ENCODE data around the gene COL4A1. TPM values are rescaled to one million over a fixed set of nuclear protein-coding genes. Genes with fewer than 3 reads are reported as not detected.
A peak's percentile ranks its signal among the peaks of the same experiment; 100 is the strongest.

COL4A1 gene
- total RNA-seq, 8 experiments from 2014 or later = 1.0 to 466 (median 5.0) TPM

GRCh38 chr13:110289661-110290060, 17.3 kb downstream of the COL4A1 start:
- 80 to 100% (median 93%) methylated on average over 2 to 11 of the region's 11 CpGs; no CpG with 5 or more reads in 1 of the 10 experiments for WGBS, 10 experiments

DNA sequence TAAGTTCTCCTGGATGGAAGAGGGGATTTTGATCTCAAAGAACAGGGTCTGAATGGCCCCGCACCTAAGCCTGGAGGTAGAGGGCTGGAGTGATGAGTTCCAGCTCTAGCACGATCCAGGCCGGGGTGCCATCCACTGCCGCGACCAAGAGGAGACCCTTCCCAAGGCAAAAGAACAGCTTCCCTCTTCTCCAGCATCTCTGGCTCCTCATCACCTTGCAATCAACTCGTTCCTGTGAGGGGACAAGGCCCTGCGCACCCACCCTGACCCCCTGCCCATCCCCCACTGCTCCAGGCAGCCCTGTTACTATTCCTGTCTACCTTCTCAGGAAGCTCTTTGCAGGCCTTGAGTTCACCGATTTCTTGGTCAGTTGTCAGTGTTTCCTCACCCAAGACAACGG, 17.8 kb downstream of the COL4A1 start:
- ATAC-seq (replicated peaks in 6 of 8) = no peak

More at GRCh38 chr13:110289661-110290060, 17.3 kb downstream of the COL4A1 start:
- no peak overlapping the region for H3K27ac ChIP-seq
- H3K4me3 ChIP-seq = no peak overlapping the region
- H3K4me1 ChIP-seq (replicated peaks in 1 of 2) = no peaks in the 10 kb centered on the region
- ATAC-seq (replicated peaks in 6 of 8) = no peak
- in situ Hi-C loops (cut with MboI; ENCODE audit: low pct_unique_long_range_greater_than_20kb in 2 of 9, low sequenced_read_pairs in 9 of 9, unreplicated experiment in 9 of 9) = no loop called here

DNA sequence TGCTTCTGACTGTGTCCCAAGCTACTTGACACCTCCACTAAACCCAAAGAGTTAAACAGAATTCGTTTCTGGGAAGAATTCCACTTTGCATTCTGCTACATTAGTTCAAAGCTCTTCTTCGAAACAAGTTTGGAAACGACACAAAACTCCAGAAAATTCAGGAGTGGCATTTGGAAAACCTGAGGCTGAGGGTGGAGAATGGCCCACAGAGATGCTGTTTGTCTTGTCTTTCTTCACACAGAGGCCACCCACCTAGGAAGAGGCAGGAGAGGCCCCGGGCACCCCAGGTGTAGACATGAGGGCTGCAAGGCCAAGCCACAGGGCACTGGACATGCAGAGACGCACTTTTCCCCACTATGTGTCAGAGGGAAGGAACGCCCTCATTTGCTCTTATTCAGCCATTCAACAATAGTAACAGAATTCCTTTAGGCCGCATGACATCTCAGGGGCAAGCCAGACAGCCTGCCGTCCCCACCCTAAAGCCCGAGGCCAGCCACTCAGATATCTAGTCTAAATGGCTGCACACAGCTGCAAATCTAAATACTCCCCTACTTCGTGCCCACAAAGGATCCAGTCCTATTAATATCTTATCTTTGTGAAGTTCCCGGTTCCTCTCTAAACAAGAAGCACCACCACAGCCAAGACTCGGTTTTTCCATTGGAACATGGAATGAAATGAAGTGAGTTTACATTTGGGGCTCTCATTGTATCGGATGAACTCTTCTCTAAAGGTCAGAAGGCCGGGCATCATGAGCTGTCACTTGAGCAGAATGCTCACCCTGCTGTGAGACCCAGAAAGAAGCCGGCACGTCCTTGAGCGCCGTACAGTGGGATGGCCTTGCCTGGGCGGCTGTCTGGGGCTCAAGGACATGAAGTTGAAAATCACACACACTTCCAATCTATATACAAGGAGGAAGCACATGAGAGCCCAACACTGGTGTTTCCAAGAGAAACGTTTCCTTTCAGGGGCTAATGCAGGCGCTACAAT, 19.8 kb downstream of the COL4A1 start:
- no peak overlapping the region for H3K4me3 ChIP-seq
- WGBS, 10 experiments = 56 to 88% (median 70%) methylated on average over 3 to 15 of the region's 21 CpGs; no CpG with 5 or more reads in 1 of the 10 experiments
- in situ Hi-C loops (cut with MboI; ENCODE audit: low pct_unique_long_range_greater_than_20kb in 2 of 9, low sequenced_read_pairs in 9 of 9, unreplicated experiment in 9 of 9) = no loop called here
- peak in 3 of 8 experiments; percentile 69 to 99 (median 97) for ATAC-seq (replicated peaks in 6 of 8)
- H3K4me1 ChIP-seq (replicated peaks in 1 of 2) = no peaks in the 10 kb centered on the region
- H3K27ac ChIP-seq = no peak overlapping the region

More for the DNA sequence above, 17.8 kb downstream of the COL4A1 start:
- in situ Hi-C loops (cut with MboI; ENCODE audit: low pct_unique_long_range_greater_than_20kb in 2 of 9, low sequenced_read_pairs in 9 of 9, unreplicated experiment in 9 of 9) = no loop called here
- Histone ChIP-seq H3K4me3 (no peak overlapping the region), H3K27ac (no peak overlapping the region), H3K4me1 (replicated peaks in 1 of 2) (no peaks in the 10 kb centered on the region)
- WGBS, 10 experiments = 61 to 100% (median 95%) methylated on average over 2 to 5 of the region's 9 CpGs; no CpG with 5 or more reads in 5 of the 10 experiments

DNA sequence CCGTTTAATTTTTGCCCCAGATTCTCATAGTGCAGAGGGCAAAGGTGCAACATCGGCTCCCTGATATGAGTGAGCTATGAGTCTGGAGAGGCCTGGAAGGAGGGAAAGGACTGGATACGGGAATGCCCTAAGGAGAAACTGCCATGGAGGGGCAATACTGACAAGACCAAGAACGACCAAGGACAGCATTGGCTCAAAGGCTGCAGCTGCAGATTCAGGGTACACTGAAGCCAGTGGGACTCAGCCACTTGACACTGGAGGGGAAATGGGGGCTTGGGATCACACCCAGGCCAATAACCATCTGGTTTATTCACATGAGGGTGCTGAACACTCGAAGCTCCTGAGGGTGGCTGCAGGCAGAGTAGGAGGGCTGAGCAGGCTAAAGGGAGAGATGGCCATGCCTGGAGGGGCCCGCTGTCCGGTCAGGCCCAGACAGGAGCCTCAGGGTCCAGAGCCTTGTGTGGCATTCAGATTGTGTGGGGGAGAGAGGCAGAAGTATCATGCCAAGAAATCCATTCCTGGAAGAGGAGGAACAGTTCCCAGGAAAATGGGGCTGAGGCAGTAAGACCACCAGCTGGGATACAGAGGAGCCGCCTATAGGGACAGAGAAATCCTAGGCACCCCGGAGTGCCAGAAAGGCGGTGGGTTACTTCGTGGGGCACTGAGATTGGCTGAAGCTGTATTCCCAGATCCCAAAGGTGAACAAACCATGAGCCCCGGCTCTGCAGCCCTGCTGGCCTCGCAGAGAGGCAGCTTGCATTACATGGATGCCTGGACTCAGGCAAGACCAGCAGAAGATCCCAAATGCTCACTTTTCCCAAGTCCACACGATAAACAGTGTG, 20.7 kb downstream of the COL4A1 start:
- H3K4me1 ChIP-seq (replicated peaks in 1 of 2) = no peaks in the 10 kb centered on the region
- H3K4me3 ChIP-seq = no peak overlapping the region
- in situ Hi-C loops (cut with MboI; ENCODE audit: low pct_unique_long_range_greater_than_20kb in 2 of 9, low sequenced_read_pairs in 9 of 9, unreplicated experiment in 9 of 9) = no loop called here
- no peak overlapping the region for H3K27ac ChIP-seq
- no peak for ATAC-seq (replicated peaks in 6 of 8)
- 0 to 96% (median 83%) methylated on average over 1 to 8 of the region's 14 CpGs; no CpG with 5 or more reads in 1 of the 10 experiments for WGBS, 10 experiments

GRCh38 chr13:110284779-110285484, 22.0 kb downstream of the COL4A1 start:
- Histone ChIP-seq H3K4me3 (no peak overlapping the region), H3K27ac (no peak overlapping the region), H3K4me1 (replicated peaks in 1 of 2) (no peaks in the 10 kb centered on the region)
- no peak for ATAC-seq (replicated peaks in 6 of 8)
- 27 to 100% (median 89%) methylated on average over 2 to 10 of the region's 11 CpGs; no CpG with 5 or more reads in 1 of the 10 experiments for WGBS, 10 experiments
- in situ Hi-C loops (cut with MboI; ENCODE audit: low pct_unique_long_range_greater_than_20kb in 2 of 9, low sequenced_read_pairs in 9 of 9, unreplicated experiment in 9 of 9) = no loop called here

DNA sequence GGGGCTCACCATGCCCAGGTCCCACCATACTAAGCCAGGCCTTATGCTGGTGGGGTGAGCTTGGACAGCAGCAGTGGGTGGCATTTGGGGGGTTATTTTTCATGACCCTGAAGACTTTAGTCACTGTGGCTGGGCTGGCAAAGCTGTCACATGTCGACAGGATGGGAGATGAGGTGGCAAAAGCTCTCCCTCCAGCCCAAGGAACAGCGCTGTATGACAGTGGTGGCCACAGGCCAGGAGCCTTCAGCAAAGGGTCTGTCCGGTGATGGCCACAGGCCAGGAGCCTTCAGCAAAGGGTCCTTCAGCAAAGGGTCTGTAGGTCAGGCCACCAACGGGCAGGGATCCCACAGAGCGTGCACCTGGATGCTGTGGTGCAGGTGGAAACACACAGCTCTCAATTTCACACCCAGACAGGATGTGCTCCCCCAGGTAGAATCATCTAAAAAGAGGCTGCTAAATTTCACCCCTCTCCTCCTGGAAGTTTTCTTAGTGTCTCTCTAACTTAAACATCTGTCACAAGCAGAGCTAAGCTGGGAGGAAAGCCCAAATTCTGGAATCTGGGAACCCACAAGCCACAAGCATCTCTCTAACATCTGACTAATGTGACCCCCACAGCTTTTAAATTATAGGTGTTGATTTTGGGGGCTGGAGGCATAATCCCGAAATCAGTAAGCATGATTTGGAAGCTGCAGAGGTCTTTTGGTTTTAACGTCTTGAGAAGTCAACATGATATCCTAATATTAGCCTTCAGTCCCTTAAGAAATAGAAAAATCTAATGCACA, 23.0 kb downstream of the COL4A1 start:
- Histone ChIP-seq H3K4me1 (replicated peaks in 1 of 2) (no peaks in the 10 kb centered on the region), H3K4me3 (no peak overlapping the region), H3K27ac (no peak overlapping the region)
- in situ Hi-C loops (cut with MboI; ENCODE audit: low pct_unique_long_range_greater_than_20kb in 2 of 9, low sequenced_read_pairs in 9 of 9, unreplicated experiment in 9 of 9) = no loop called here
- 31 to 100% (median 80%) methylated on average over 1 to 4 of the region's 7 CpGs; no CpG with 5 or more reads in 1 of the 10 experiments for WGBS, 10 experiments
- ATAC-seq (replicated peaks in 6 of 8) = no peak

DNA sequence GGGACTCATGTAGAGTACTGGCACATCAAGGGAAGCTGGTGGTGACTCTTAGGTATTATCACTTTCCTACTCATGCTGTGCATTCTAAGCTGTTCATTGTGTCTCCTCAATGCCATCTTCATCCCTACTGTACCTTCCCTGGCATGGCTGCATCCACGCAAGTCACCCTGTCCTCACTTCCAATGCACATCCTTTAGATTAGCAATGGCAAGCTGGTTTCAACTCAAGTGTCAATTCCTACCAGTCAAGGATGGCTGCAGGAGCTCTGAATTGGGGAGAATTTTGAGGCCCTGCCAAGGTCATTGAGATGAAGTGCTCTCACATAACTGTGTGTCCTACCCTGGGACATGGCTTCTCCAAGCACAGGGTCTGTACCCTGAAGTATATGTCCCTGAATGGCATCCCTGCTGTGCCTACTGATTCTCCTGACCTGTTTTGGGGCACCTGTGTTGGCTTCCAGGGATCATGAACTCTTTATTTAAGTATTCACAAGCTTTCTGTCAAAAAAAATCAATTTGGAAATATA, 24.6 kb downstream of the COL4A1 start:
- H3K4me3 ChIP-seq = no peak overlapping the region
- 100% methylated on average over 1 of the region's 1 CpG; no CpG with 5 or more reads in 7 of the 10 experiments for WGBS, 10 experiments
- no peaks in the 10 kb centered on the region for H3K4me1 ChIP-seq (replicated peaks in 1 of 2)
- ATAC-seq (replicated peaks in 6 of 8) = no peak
- no peak overlapping the region for H3K27ac ChIP-seq
- in situ Hi-C loops (cut with MboI; ENCODE audit: low pct_unique_long_range_greater_than_20kb in 2 of 9, low sequenced_read_pairs in 9 of 9, unreplicated experiment in 9 of 9) = no loop called here

GRCh38 chr13:110281736-110282135, 25.2 kb downstream of the COL4A1 start:
- no peak for ATAC-seq (replicated peaks in 6 of 8)
- in situ Hi-C loops (cut with MboI; ENCODE audit: low pct_unique_long_range_greater_than_20kb in 2 of 9, low sequenced_read_pairs in 9 of 9, unreplicated experiment in 9 of 9) = no loop called here
- WGBS, 10 experiments = 0 to 100% (median 93%) methylated on average over 1 to 5 of the region's 5 CpGs; no CpG with 5 or more reads in 1 of the 10 experiments

GRCh38 chr13:110280985-110281688, 25.8 kb downstream of the COL4A1 start:
- in situ Hi-C loops (cut with MboI; ENCODE audit: low pct_unique_long_range_greater_than_20kb in 2 of 9, low sequenced_read_pairs in 9 of 9, unreplicated experiment in 9 of 9) = no loop called here
- Histone ChIP-seq H3K27ac (no peak overlapping the region), H3K4me3 (no peak overlapping the region), H3K4me1 (replicated peaks in 1 of 2) (peaks cover 0 to 5% of the 10 kb centered on the region in 2 donors)
- WGBS, 10 experiments = 53 to 96% (median 80%) methylated on average over 3 to 7 of the region's 7 CpGs; no CpG with 5 or more reads in 3 of the 10 experiments
- no peak for ATAC-seq (replicated peaks in 6 of 8)

More at GRCh38 chr13:110281736-110282135, 25.2 kb downstream of the COL4A1 start:
- Histone ChIP-seq H3K4me3 (no peak overlapping the region), H3K4me1 (replicated peaks in 1 of 2) (no peaks in the 10 kb centered on the region), H3K27ac (no peak overlapping the region)

- no peak for ATAC-seq (replicated peaks in 6 of 8)
- 70 to 100% (median 89%) methylated on average over 3 to 9 of the region's 9 CpGs for WGBS, 10 experiments
- Histone ChIP-seq H3K27ac (no peak overlapping the region), H3K4me3 (no peak overlapping the region), H3K4me1 (replicated peaks in 1 of 2) (peaks cover 0 to 7% of the 10 kb centered on the region in 2 donors)
- in situ Hi-C loops (cut with MboI; ENCODE audit: low pct_unique_long_range_greater_than_20kb in 2 of 9, low sequenced_read_pairs in 9 of 9, unreplicated experiment in 9 of 9) = no loop called here
Observed at GRCh38 chr13:110280231-110280813, 26.6 kb downstream of the COL4A1 start.

- no peak for ATAC-seq (replicated peaks in 6 of 8)
- 67 to 100% (median 93%) methylated on average over 2 to 4 of the region's 4 CpGs; no CpG with 5 or more reads in 3 of the 10 experiments for WGBS, 10 experiments
- Histone ChIP-seq H3K27ac (no peak overlapping the region), H3K4me1 (replicated peaks in 1 of 2) (peaks cover 0 to 7% of the 10 kb centered on the region in 2 donors), H3K4me3 (no peak overlapping the region)
- in situ Hi-C loops (cut with MboI; ENCODE audit: low pct_unique_long_range_greater_than_20kb in 2 of 9, low sequenced_read_pairs in 9 of 9, unreplicated experiment in 9 of 9) = no loop called here
Observed at GRCh38 chr13:110279684-110280083, 27.3 kb downstream of the COL4A1 start.
